AG09319 (cell line): ENCODE results near the gene DCBLD1.

Source experiments
- DNase-seq: peaks from one replicate; pipeline ENCODE4 v3.0.0-alpha.2; 2010; ENCODE audit warnings: low read depth; ENCODE audit errors: extremely low read depth
- TF ChIP-seq, protein P1 (sequence below): IDR thresholded peaks from 2 replicates; pipeline ENCODE4 v1.5.1; 2011; ENCODE audit warnings: low read depth, mild to moderate bottlenecking, inconsistent platforms, low read length, moderate library complexity

DCBLD1 gene

DNA sequence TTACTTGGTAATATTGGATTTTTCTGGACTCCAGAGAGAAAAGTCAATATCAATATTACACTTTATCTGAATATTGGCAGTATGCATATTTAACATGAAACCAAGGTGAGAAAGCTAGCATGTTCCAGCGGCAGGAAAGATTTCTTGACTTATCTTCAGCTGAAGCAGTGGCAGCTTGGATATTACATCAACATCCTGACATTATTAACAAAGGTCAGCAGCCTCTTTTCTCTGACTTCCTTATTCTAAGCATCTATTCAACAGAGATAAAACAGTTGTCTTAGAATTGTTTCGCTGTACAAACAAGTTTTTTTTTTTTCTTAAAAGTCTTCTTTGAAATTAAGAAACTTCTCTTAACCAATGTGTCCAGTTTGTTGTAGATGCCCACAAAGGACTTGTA is 11.8 kb downstream of the DCBLD1 start:
- DNase-seq, result no peak
- TF ChIP-seq, protein P1, sequence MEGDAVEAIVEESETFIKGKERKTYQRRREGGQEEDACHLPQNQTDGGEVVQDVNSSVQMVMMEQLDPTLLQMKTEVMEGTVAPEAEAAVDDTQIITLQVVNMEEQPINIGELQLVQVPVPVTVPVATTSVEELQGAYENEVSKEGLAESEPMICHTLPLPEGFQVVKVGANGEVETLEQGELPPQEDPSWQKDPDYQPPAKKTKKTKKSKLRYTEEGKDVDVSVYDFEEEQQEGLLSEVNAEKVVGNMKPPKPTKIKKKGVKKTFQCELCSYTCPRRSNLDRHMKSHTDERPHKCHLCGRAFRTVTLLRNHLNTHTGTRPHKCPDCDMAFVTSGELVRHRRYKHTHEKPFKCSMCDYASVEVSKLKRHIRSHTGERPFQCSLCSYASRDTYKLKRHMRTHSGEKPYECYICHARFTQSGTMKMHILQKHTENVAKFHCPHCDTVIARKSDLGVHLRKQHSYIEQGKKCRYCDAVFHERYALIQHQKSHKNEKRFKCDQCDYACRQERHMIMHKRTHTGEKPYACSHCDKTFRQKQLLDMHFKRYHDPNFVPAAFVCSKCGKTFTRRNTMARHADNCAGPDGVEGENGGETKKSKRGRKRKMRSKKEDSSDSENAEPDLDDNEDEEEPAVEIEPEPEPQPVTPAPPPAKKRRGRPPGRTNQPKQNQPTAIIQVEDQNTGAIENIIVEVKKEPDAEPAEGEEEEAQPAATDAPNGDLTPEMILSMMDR, result no peak

DNA sequence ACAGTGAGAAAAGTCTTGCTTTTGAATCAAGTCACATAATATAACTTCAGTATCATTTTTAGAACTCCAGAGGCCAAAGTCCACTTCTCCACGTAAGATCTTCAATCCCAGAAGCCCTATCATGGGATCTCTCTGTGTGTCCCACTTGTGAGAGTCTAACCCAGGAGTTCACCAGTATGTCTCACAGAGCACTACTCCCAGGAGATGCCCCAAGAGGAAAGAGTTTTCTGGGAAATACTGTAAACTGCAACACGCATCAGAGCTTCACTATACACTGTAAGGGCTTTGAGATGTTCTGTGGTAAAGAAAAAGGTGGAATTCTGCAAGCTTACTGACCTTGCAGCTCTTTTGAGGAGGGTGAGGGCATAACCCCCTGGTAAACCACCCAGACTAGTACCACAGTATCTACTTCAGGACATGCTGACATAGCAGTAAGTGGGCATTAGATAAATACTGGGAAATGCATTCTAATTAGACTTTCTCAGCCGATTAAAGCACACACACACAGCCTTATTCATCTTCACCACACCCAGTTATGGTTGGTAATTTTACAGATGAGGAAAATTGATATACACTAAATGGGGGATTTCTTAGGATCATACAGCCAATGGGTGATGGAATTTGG is 12.3 kb downstream of the DCBLD1 start:
- TF ChIP-seq, protein P1, result no peak
- no peak for DNase-seq

DNA sequence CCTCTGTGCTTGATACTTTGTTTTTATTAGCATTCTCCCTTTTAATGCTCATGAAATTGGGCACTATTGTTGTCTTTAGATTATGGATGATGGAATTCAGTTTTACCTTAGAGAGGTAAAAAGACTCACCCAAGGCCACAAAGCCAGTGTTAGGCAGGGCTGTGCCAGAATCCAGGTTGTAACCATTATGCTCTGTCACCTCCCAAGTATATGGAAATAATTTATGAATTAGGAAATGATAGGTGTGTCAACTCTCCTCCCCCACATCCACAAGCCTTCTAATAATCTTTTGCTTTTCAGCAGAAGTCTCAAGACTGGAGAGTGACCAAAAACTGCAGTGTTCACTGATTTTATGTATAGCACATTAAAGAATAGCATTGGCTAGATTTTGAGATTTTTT is 13.0 kb downstream of the DCBLD1 start:
- DNase-seq, result no peak
- TF ChIP-seq, protein P1, result no peak

DNA sequence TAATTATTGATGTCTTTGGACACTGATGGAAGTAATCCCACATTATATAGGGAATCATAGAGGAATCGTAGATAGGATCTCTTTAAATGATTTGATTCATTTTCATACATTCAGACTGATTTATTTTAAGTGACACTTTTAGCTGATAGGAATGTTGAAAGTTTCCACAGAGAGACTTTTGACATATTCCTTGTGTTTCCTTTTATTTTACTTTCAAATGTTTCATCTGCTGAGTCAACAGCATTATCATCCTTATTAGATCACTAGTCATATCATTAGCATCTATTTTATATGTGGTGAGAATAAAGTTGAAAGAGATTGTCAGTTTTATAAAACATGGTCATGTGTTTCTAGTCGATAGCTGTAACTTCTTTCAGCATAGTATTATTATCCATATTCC is 13.4 kb downstream of the DCBLD1 start:
- TF ChIP-seq, protein P1, result no peak
- no peak for DNase-seq

DNA sequence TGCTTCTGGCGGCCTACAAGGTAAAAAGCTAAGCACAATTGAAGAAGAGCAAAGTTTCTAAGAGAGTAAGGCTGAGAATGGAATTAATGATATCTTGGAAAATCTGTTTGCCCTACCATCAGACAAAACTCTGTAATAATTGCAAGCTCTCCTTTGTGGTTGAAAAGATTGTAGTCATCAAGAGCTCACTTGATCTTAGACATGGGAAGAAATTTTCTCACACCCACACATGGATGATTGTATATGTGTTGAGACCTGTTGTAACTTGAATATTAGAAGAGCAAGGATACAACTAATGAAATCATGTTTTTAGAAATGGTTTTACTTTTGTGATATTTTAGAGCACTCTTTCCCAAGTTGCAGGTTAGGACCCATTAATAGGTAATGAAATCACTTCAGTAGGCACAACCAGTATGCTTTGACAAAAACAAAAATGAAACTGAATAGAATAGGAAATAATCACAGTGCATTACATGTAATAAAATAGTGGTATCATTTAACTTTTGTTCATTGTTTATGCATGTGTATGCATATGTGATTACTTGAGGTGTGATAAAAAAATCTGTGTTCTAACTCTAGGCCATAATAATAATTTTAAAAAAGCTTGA is 14.0 kb downstream of the DCBLD1 start:
- no peak for DNase-seq
- TF ChIP-seq, protein P1, result no peak

DNA sequence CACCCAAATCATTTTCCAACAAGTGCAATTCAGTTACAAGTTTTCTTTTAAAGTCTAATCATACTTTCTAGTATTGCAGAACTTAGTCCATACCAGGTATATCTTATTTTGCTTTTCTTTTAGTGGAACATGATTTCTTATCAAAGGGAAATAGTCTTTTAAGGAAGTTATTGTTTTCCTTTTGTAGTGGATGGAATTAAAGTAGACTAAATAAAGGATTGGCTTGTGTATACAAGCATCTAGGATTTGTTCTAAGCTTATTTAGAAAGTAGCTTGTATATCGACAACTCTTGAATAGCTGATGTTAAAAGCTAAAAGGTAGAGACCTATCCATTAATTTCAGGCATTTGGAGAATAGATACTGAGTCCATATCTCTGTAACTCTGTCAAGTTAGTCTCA is 14.8 kb downstream of the DCBLD1 start:
- TF ChIP-seq, protein P1, result no peak
- no peak for DNase-seq

DNA sequence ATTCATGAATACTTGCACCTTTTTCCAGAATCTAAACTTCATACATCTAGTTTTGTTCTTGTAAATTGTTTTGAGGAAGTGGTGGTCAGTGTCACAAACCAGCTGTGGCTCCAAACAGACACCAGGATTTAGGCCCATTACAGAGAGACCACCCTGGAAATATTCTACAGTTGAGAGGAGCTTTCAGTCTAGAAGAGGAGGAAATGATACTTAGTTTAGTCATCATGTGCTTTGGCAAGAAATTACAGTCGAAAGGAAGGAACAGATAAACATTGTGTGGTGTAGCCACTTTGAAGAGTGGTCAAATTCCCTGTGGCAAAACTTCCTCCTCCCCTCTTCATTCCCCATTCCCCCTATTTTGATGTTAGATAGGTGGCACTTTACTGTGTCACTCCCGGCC is 15.7 kb downstream of the DCBLD1 start:
- TF ChIP-seq, protein P1, result no peak
- no peak for DNase-seq
